GM23338 (cell line): Measurements from ENCODE around the gene ZNF653. TPM values are rescaled to one million over a fixed set of nuclear protein-coding genes. Genes with fewer than 3 reads are reported as not detected.

Experiments
- ATAC-seq: fragments of 200-7000 bp; cut with Tn5 transposase; 3 replicates; pipeline ENCODE4 v1.9.1; 2020
- DNase-seq: peaks from one replicate; pipeline ENCODE4 v3.0.0-alpha.2; 2015; ENCODE audit warnings: low spot score
- H2AFZ ChIP-seq: fragments of 200-600 bp; sonication (generic); 2 replicates; pipeline ENCODE4 v1.8.0; 2016; ENCODE audit warnings: antibody characterized with exemption, mild to moderate bottlenecking, moderate library complexity
- H3F3A ChIP-seq: fragments of 200-600 bp; sonication (generic); replicated peaks from 2 replicates; pipeline ENCODE4 v1.8.0; 2017; ENCODE audit warnings: antibody characterized with exemption, mixed run types, low read depth
- H3K27ac ChIP-seq: fragments of 200-600 bp; sonication (generic); 2 replicates; pipeline ENCODE4 v1.6.1; 2016; ENCODE audit warnings: low read depth
- H3K27me3 ChIP-seq: fragments of 200-600 bp; sonication (generic); 2 replicates; pipeline ENCODE4 v1.8.0; 2016; ENCODE audit warnings: mild to moderate bottlenecking, mixed run types, moderate library complexity; ENCODE audit not compliant: insufficient read depth
- H3K36me3 ChIP-seq: fragments of 200-600 bp; sonication (generic); 2 replicates; pipeline ENCODE4 v1.8.0; 2016; ENCODE audit warnings: mild to moderate bottlenecking; ENCODE audit not compliant: insufficient read depth
- H3K4me1 ChIP-seq: fragments of 200-600 bp; sonication (generic); 2 replicates; pipeline ENCODE4 v1.8.0; 2016; ENCODE audit warnings: mild to moderate bottlenecking, moderate library complexity; ENCODE audit not compliant: insufficient read depth
- H3K4me2 ChIP-seq: fragments of 200-600 bp; sonication (generic); 2 replicates; pipeline ENCODE4 v1.7.1; 2017; ENCODE audit warnings: mixed run types
- H3K4me3 ChIP-seq: fragments of 200-600 bp; sonication (generic); 2 replicates; pipeline ENCODE4 v1.6.1; 2016; ENCODE audit warnings: mixed run types
- H3K79me2 ChIP-seq: fragments of 200-600 bp; sonication (generic); replicated peaks from 2 replicates; pipeline ENCODE4 v1.8.0; 2017; ENCODE audit warnings: mild to moderate bottlenecking; ENCODE audit not compliant: insufficient read depth
- H3K9me2 ChIP-seq: fragments of 200-600 bp; sonication (generic); 2 replicates; pipeline ENCODE4 v1.8.0; 2017; ENCODE audit not compliant: insufficient read depth
- H4K20me1 ChIP-seq: fragments of 200-600 bp; sonication (generic); replicated peaks from 2 replicates; pipeline ENCODE4 v1.8.0; 2017; ENCODE audit warnings: mild to moderate bottlenecking; ENCODE audit not compliant: insufficient read depth
- H3K27ac Mint-ChIP-seq: 2 replicates; pipeline ENCODE4 v1.8.0; 2020; ENCODE audit warnings: inconsistent platforms, mild to moderate bottlenecking, moderate library complexity, mixed read lengths
- H3K27me3 Mint-ChIP-seq: 3 replicates; pipeline ENCODE4 v1.8.0; 2022; ENCODE audit warnings: low read depth, mild to moderate bottlenecking, moderate library complexity, mixed read lengths, inconsistent platforms; ENCODE audit not compliant: insufficient read depth, poor library complexity
- H3K36me3 Mint-ChIP-seq: 3 replicates; pipeline ENCODE4 v1.8.0; 2021; ENCODE audit warnings: low read depth, mild to moderate bottlenecking, inconsistent platforms, moderate library complexity, mixed read lengths
- H3K4me1 Mint-ChIP-seq: 3 replicates; pipeline ENCODE4 v1.8.0; 2020; ENCODE audit warnings: mild to moderate bottlenecking, inconsistent platforms, mixed read lengths
- H3K4me3 Mint-ChIP-seq: 3 replicates; pipeline ENCODE4 v1.8.0; 2021; ENCODE audit warnings: moderate library complexity, mild to moderate bottlenecking, inconsistent platforms, mixed read lengths
- H3K9me3 Mint-ChIP-seq: 3 replicates; pipeline ENCODE4 v1.8.0; 2020; ENCODE audit warnings: moderate library complexity, mild to moderate bottlenecking, inconsistent platforms, mixed read lengths
- CREB1 ChIP-seq: fragments of 250-450 bp; sonication (Bioruptor Pico); IDR thresholded peaks from 2 replicates; pipeline ENCODE4 v1.5.0; 2020; ENCODE audit warnings: low read depth, mild to moderate bottlenecking, moderate library complexity
- EZH2 ChIP-seq: fragments of 200-600 bp; sonication (generic); IDR thresholded peaks from one replicate; pipeline ENCODE4 v1.8.0; 2017; ENCODE audit warnings: antibody characterized with exemption, mild to moderate bottlenecking, low read depth; ENCODE audit not compliant: unreplicated experiment
- EZH2phosphoT487 ChIP-seq: fragments of 200-600 bp; sonication (generic); IDR thresholded peaks from one replicate; pipeline ENCODE4 v1.8.1; 2018; ENCODE audit warnings: antibody characterized with exemption; ENCODE audit not compliant: unreplicated experiment
- JUNB ChIP-seq: IDR thresholded peaks from one replicate; pipeline ENCODE4 v1.6.1; 2016; ENCODE audit warnings: antibody characterized with exemption; ENCODE audit not compliant: unreplicated experiment
- NANOG ChIP-seq: IDR thresholded peaks from 2 replicates; pipeline ENCODE4 v1.6.1; 2016; ENCODE audit warnings: antibody characterized with exemption, borderline replicate concordance
- POLR2AphosphoS5 ChIP-seq: IDR thresholded peaks from 2 replicates; pipeline ENCODE4 v1.6.1; 2016; ENCODE audit warnings: antibody characterized with exemption, low read depth
- STAT1 ChIP-seq: IDR thresholded peaks from one replicate; pipeline ENCODE4 v1.6.1; 2016; ENCODE audit warnings: antibody characterized with exemption; ENCODE audit not compliant: unreplicated experiment
- ZNF331 ChIP-seq: fragments of 250-450 bp; sonication (Bioruptor Pico); IDR thresholded peaks from 2 replicates; pipeline ENCODE4 v1.5.0; 2020; ENCODE audit warnings: low read depth, mild to moderate bottlenecking, moderate library complexity
- polyA plus RNA-seq: library from polyadenylated mRNA; unstranded; fragments of >200 nt; fragmentation: Nextera tagmentation; extraction: Ambion mirVana; gene quantifications from 2 replicates; pipeline ENCODE4 v1.2.1, GENCODE V29; 2016
- total RNA-seq: library from RNA; depleted of rRNA; stranded (reverse); fragments of >200 nt; shearing (Covaris generic); gene quantifications from 2 replicates; pipeline ENCODE4 v1.2.3, GENCODE V29; 2014
- TF ChIP-seq, protein P1 (sequence below): fragments of 250-450 bp; sonication (Bioruptor Pico); IDR thresholded peaks from 2 replicates; pipeline ENCODE4 v1.5.0; 2020; ENCODE audit warnings: mild to moderate bottlenecking, moderate library complexity
- TF ChIP-seq, protein P2 (sequence below): IDR thresholded peaks from one replicate; pipeline ENCODE4 v1.6.1; 2018; ENCODE audit warnings: antibody characterized with exemption; ENCODE audit not compliant: unreplicated experiment
- TF ChIP-seq, protein P3 (sequence below), 2 experiments: fragments of 200-600 bp in 1 of 2; sonication (generic) in 1 of 2; conservative IDR thresholded peaks; 2 replicates each; pipeline versions ENCODE4 v1.5.1 to v1.6.1; 2016 to 2017; ENCODE audit warnings: antibody characterized with exemption in 2 of 2, low read depth in 2 of 2, mild to moderate bottlenecking in 2 of 2, moderate library complexity in 1 of 2

ZNF653 gene
- total and polyA plus RNA-seq, 2 experiments from 2014 or later = 2.5 to 5.3 TPM

DNA sequence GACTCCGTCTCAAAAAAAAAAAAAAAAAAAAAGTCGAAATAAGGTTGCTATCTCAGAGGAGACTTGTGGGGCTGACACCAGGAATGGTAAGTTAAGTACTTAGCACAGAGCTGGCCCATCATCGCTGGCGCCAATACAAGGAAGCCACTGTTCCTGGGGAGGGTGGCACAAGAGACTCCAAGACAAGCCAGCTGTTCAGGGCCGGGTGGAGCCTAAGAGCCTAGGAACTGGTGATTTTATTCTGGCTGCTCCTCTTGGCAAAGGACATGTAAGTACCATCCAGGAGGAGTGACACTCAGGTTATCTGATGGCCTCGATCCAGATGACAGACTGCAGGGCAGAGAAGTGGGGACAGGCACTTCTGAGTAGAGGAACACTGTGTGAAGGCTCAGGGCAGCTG lies 49.6 kb upstream of the ZNF653 start:
- no peak overlapping the region for H3K4me2 ChIP-seq
- Mint-ChIP-seq H3K27me3 (peaks cover 5% of the 10 kb centered on the region), H3K9me3 (no peaks in the 10 kb centered on the region; the same call in 2 of the 3 replicates), H3K4me1 (peaks cover 8% of the 10 kb centered on the region), H3K27ac (no peak overlapping the region), H3K36me3 (peaks cover 30% of the 10 kb centered on the region), H3K4me3 (no peak overlapping the region; the same call in 2 of the 3 replicates)
- peaks cover 36% of the 10 kb centered on the region for H3K79me2 ChIP-seq
- DNase-seq (no peak), ATAC-seq (no peak)
- TF ChIP-seq JUNB = no peak
- peaks cover 14% of the 10 kb centered on the region for H4K20me1 ChIP-seq
- no peaks in the 10 kb centered on the region for H3F3A ChIP-seq
- H3K9me2 ChIP-seq = no peaks in the 10 kb centered on the region
- H3K4me1 ChIP-seq = peaks cover 7% of the 10 kb centered on the region; the same call in 1 of the 2 replicates
- H3K36me3 ChIP-seq = no peaks in the 10 kb centered on the region; the same call in 1 of the 2 replicates
- H3K27ac ChIP-seq = no peak overlapping the region
- no peaks in the 10 kb centered on the region for H3K27me3 ChIP-seq
- no peak overlapping the region for H3K4me3 ChIP-seq
- H2AFZ ChIP-seq = no peak overlapping the region

DNA sequence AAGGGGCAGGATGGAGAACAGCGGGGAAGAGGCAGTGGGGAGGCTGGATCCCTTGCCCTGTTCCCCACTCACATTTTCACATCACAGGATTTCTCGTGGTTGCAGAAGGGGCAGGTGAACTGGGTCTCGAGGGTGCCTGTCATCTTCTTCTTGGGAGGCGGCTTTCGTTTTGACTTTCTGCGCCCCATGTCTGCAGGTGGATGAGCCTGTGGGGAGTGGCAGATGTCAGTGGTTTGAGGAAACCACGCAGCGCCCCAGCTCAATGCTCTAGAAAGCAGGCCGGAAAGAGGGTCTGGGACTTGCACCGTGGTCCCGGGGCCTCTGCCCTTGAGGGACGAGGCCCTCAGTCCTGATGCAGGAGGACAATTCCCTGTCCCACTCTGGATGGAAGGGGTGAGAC lies 48.5 kb upstream of the ZNF653 start:
- Histone ChIP-seq H3K36me3 (no peaks in the 10 kb centered on the region; the same call in 1 of the 2 replicates), H3K27ac (no peak overlapping the region), H3K79me2 (peaks cover 36% of the 10 kb centered on the region), H3K4me2 (no peak overlapping the region), H4K20me1 (peaks cover 14% of the 10 kb centered on the region), H3F3A (no peaks in the 10 kb centered on the region), H2AFZ (no peak overlapping the region), H3K27me3 (no peaks in the 10 kb centered on the region), H3K4me1 (peaks cover 7% of the 10 kb centered on the region; the same call in 1 of the 2 replicates), H3K4me3 (no peak overlapping the region), H3K9me2 (no peaks in the 10 kb centered on the region)
- Mint-ChIP-seq H3K27ac (no peak overlapping the region), H3K36me3 (peaks cover 33% of the 10 kb centered on the region), H3K4me3 (no peak overlapping the region), H3K4me1 (peaks cover 8% of the 10 kb centered on the region), H3K9me3 (no peaks in the 10 kb centered on the region; the same call in 2 of the 3 replicates), H3K27me3 (peaks cover 4% of the 10 kb centered on the region)
- ATAC-seq (no peak), DNase-seq (no peak)
- TF ChIP-seq JUNB = no peak
- TF ChIP-seq STAT1 = no peak
- TF ChIP-seq, protein P1, sequence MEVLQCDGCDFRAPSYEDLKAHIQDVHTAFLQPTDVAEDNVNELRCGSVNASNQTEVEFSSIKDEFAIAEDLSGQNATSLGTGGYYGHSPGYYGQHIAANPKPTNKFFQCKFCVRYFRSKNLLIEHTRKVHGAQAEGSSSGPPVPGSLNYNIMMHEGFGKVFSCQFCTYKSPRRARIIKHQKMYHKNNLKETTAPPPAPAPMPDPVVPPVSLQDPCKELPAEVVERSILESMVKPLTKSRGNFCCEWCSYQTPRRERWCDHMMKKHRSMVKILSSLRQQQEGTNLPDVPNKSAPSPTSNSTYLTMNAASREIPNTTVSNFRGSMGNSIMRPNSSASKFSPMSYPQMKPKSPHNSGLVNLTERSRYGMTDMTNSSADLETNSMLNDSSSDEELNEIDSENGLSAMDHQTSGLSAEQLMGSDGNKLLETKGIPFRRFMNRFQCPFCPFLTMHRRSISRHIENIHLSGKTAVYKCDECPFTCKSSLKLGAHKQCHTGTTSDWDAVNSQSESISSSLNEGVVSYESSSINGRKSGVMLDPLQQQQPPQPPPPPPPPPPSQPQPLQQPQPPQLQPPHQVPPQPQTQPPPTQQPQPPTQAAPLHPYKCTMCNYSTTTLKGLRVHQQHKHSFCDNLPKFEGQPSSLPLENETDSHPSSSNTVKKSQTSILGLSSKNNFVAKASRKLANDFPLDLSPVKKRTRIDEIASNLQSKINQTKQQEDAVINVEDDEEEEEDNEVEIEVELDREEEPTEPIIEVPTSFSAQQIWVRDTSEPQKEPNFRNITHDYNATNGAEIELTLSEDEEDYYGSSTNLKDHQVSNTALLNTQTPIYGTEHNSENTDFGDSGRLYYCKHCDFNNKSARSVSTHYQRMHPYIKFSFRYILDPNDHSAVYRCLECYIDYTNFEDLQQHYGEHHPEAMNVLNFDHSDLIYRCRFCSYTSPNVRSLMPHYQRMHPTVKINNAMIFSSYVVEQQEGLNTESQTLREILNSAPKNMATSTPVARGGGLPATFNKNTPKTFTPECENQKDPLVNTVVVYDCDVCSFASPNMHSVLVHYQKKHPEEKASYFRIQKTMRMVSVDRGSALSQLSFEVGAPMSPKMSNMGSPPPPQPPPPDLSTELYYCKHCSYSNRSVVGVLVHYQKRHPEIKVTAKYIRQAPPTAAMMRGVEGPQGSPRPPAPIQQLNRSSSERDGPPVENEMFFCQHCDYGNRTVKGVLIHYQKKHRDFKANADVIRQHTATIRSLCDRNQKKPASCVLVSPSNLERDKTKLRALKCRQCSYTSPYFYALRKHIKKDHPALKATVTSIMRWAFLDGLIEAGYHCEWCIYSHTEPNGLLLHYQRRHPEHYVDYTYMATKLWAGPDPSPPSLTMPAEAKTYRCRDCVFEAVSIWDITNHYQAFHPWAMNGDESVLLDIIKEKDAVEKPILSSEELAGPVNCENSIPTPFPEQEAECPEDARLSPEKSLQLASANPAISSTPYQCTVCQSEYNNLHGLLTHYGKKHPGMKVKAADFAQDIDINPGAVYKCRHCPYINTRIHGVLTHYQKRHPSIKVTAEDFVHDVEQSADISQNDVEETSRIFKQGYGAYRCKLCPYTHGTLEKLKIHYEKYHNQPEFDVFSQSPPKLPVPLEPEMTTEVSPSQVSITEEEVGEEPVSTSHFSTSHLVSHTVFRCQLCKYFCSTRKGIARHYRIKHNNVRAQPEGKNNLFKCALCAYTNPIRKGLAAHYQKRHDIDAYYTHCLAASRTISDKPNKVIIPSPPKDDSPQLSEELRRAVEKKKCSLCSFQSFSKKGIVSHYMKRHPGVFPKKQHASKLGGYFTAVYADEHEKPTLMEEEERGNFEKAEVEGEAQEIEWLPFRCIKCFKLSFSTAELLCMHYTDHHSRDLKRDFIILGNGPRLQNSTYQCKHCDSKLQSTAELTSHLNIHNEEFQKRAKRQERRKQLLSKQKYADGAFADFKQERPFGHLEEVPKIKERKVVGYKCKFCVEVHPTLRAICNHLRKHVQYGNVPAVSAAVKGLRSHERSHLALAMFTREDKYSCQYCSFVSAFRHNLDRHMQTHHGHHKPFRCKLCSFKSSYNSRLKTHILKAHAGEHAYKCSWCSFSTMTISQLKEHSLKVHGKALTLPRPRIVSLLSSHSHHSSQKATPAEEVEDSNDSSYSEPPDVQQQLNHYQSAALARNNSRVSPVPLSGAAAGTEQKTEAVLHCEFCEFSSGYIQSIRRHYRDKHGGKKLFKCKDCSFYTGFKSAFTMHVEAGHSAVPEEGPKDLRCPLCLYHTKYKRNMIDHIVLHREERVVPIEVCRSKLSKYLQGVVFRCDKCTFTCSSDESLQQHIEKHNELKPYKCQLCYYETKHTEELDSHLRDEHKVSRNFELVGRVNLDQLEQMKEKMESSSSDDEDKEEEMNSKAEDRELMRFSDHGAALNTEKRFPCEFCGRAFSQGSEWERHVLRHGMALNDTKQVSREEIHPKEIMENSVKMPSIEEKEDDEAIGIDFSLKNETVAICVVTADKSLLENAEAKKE (CRISPR knock-in tag) = no peak
- TF ChIP-seq ZNF331 (CRISPR knock-in tag) = no peak
- no peak for TF ChIP-seq POLR2AphosphoS5
- TF ChIP-seq EZH2phosphoT487 = no peak
- TF ChIP-seq CREB1 (CRISPR knock-in tag) = no peak
- TF ChIP-seq, protein P2, sequence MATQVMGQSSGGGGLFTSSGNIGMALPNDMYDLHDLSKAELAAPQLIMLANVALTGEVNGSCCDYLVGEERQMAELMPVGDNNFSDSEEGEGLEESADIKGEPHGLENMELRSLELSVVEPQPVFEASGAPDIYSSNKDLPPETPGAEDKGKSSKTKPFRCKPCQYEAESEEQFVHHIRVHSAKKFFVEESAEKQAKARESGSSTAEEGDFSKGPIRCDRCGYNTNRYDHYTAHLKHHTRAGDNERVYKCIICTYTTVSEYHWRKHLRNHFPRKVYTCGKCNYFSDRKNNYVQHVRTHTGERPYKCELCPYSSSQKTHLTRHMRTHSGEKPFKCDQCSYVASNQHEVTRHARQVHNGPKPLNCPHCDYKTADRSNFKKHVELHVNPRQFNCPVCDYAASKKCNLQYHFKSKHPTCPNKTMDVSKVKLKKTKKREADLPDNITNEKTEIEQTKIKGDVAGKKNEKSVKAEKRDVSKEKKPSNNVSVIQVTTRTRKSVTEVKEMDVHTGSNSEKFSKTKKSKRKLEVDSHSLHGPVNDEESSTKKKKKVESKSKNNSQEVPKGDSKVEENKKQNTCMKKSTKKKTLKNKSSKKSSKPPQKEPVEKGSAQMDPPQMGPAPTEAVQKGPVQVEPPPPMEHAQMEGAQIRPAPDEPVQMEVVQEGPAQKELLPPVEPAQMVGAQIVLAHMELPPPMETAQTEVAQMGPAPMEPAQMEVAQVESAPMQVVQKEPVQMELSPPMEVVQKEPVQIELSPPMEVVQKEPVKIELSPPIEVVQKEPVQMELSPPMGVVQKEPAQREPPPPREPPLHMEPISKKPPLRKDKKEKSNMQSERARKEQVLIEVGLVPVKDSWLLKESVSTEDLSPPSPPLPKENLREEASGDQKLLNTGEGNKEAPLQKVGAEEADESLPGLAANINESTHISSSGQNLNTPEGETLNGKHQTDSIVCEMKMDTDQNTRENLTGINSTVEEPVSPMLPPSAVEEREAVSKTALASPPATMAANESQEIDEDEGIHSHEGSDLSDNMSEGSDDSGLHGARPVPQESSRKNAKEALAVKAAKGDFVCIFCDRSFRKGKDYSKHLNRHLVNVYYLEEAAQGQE = no peak
- no peak for TF ChIP-seq EZH2
- no peak for TF ChIP-seq NANOG
- TF ChIP-seq, protein P3, sequence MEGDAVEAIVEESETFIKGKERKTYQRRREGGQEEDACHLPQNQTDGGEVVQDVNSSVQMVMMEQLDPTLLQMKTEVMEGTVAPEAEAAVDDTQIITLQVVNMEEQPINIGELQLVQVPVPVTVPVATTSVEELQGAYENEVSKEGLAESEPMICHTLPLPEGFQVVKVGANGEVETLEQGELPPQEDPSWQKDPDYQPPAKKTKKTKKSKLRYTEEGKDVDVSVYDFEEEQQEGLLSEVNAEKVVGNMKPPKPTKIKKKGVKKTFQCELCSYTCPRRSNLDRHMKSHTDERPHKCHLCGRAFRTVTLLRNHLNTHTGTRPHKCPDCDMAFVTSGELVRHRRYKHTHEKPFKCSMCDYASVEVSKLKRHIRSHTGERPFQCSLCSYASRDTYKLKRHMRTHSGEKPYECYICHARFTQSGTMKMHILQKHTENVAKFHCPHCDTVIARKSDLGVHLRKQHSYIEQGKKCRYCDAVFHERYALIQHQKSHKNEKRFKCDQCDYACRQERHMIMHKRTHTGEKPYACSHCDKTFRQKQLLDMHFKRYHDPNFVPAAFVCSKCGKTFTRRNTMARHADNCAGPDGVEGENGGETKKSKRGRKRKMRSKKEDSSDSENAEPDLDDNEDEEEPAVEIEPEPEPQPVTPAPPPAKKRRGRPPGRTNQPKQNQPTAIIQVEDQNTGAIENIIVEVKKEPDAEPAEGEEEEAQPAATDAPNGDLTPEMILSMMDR (conservative IDR thresholded peaks at IDR 0.05; ENCODE audit: low read depth in 2 of 2) = no peak
